HG03103 (cell line): ENCODE measurements around the gene CYP46A1.
A peak's percentile ranks its signal among the peaks of the same experiment; 100 is the strongest.
"Not testable (repeated sequence)": the region's sequence is repeated elsewhere in the genome, so short reads cannot be mapped to it uniquely, and the experiment has no call there.

Experiments used
- ATAC-seq: cut with Tn5 transposase; IDR thresholded peaks from one replicate; pipeline ENCODE4 v1.9.1; 2021; ENCODE audit warnings: low read depth; ENCODE audit not compliant: unreplicated experiment

The CYP46A1 gene

DNA sequence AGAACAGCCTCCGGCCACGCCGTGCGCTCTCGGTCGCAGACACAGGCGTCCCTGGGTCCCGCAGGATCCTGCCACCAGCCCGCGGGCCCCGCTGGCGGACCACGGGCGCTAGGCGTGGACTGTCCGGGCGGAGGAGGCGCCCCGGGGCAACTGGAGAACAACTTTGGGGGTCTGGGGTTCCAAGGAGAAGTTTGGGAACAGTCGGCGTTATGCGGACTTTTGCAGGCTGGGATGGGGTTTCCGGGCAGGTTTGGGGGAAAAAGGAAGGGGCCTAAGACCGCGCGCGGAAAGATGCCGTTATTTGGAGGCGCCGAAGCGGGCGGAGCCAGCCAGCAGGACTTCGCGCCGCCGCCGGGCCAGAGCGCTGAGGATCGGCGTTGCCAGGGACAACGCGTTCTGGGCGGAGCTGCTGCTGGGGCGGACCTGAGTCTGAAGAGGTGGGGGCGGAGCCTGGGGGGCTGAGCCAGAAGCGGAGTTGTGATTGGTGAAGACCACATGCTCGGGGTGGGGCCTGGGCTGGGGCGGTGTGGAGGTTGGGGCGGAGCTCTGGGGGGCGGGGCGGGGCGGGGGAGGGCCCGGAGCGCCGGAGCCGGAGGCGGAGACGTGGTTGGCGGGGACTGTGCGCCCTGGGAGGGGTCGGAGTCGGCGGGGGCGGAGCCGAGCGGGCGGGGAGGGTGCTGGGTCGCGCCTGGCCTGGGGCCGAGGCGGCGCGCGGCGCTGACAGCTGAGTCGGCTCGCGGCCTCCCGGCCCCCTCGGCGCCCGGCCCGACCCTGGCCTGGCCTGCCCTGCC is at the start of gene CYP46A1:
CYP46A1 (plus strand) TSS at position 680 of the 791 bp plus-strand sequence. CDS start 120 bp downstream, outside the sequence.
- peak; percentile 90 for ATAC-seq

DNA sequence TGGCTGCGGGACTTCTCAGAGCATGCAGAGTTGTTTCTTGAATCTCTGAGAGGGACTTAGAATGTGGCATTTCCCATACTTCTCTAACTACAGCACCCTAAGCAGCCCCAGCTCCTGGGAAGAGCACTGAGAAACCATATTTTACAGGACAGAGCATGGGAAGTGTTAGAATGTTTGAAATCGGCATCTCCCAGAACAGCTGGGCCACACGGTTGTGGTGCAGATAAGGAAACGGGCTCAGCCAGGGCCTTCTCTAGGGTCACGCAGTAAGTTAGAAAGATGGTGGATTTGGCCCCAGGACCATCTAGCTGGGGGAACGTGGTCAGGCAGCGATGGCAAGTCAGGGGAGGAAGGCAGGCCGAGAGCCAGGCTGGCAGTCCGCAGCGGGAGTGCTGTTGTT is 49.7 kb upstream of the CYP46A1 start:
- ATAC-seq, result no peak

DNA sequence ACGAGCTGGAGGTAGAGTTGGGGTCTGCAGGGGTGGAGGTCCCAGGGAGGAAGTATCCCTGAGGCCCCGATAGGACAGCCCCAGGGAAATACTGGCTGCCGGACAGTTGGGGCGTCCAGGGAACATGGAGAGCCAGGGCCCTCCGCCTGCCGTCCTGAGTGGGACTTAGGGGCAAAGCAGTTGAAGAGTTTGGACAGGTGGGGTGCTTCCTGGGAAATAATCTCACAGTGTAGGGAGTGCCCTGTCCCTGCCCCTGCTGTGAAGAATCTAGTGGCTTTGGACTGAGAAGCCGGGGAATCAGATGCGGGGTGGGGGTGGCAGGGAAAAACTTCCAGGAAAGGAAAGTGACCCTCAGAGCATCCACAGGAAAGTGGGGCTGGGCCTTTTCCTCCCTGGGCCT is 49.0 kb upstream of the CYP46A1 start:
- ATAC-seq, result no peak

DNA sequence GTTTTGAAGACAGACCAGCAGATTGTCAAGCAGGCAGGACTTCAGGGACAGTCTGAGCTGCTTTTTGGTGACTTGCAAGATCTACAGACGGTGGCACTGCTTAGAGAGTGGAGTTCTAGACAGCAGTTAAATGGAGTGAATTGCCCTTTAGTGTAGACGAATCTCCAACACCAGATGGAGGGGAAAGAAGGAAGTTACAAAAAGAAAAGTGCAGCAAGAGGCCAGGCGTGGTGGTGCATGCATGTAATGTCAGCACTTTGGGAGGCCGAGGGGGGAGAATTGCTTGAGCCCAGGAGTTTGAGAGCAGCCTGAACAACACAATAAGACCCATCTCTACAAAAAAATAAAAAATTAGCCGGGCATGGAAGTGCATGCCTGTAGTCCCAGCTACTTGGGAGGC is 47.6 kb upstream of the CYP46A1 start:
- no peak for ATAC-seq

DNA sequence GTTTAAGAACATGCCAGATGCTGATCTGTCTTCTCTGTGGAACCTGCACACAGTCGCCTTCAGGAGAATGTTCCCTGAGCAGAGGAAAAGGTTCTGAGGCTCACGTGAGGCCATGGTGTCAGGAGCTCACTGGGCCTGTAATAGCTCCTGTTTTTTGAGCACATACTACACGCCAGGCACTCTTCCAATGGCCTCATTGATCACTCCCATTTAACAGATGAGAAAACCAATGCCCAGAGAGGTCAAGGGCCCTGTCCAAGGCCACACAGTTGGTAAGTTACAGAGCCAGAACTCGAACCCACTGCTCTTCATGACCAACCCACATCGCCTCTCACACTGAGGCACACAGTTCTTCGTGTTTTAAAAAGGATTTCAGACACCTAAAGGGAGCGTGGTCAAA is 46.5 kb upstream of the CYP46A1 start:
- no peak for ATAC-seq

DNA sequence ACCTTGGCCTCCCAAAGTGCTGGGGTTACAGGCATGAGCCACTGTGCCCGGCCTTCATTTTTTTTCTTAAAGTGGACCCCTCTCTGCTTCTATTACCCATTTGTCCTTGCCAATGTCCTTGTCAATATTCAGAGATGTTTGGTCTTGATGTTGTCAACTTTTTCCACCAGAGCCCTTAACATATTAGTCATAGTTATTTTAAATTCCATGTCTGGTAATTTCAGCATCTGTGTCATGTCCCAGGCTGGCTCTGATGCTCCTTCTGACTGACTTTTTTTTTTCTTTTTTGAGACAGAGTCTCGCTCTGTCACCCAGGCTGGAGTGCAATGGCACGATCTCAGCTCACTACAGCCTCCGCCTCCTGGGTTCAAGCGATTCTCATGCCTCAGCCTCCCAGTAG is 41.3 kb upstream of the CYP46A1 start:
- ATAC-seq, result not testable (repeated sequence)

DNA sequence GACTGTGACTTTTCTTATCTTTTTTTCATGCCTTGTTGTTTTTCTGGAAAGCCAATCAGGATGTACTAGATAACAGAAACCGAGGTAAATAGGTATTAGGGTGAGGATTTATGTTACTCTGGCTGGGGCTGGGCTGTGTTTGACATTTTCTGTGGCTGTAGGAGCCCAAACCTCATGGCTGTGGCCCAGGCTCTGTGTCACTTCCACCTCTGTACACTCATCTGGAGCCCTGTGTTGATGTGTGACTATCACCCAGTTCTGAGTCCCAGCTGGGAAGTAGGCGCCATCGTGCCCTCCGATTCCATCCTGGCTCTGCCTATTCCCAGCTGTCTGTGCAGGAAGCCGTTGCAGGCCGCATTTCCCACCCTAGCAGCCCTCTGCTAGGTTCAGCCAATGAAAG is 40.8 kb upstream of the CYP46A1 start:
- no peak for ATAC-seq

DNA sequence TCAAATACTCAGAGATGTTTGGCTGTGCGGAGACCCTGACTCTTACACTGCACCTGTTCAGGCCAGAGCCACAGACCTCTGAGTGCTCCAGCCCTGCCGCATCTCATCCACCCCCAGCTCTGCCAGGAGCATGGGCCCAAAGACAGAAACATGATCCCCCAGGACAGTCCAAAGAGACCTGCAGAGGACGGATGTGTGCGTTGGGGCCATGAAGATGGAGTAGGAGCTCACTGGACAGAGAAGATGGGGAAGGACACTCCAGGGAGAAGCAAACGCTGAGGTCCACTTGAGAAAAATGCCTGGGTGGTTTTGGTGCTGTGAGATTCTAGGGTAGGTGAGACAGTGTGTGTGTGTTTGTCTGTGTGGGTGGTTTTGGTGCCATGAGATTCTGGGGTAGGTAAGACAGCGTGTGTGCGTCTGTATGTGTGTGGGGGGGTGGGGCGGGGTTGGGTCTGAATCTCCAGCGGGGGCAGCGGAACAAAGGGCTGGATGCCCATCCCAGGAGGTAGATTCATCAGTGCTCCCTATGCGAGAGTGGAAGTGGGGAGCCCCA is 40.0 kb upstream of the CYP46A1 start:
- no peak for ATAC-seq

DNA sequence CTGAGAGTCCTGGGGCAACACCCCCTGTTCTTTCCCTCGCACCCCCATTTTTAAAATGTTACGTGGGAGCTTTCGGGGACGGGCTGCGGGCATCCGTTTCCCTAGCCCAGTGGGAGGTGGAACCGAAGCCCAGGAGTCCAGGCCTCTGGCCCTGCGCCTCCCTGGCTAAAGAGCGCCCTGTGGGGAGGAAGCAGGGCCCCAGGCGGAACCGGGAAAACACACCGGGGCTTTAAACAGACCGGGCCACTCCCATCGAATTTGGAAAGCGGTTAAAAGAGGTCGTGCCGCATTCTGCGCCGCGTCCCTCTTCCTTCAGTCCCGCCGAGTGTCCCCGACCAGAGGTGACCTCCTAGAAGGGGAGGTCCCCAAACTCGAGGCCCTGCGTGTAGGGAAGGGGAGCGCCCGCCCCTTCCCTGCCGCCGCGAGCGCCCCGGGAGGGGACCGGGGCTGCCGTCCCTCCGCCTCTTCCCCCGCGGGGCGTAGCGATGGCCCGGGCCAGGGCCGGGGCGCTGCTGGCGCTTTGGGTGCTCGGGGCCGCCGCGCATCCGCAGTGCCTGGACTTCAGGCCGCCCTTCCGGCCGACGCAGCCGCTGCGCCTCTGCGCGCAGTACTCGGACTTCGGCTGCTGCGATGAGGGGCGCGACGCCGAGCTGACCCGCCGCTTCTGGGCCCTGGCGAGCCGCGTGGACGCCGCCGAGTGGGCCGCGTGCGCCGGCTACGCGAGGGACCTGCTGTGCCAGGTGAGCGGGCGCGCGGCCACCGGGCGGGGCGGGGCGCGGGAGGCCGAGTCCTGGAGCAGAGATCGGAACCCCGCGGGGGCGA is 39.2 kb upstream of the CYP46A1 start, which contains the start of gene HHIPL1:
HHIPL1 (plus strand) TSS at position 407 of the 822 bp plus-strand sequence; CDS start at position 486, 79 bp downstream.
- no peak for ATAC-seq

DNA sequence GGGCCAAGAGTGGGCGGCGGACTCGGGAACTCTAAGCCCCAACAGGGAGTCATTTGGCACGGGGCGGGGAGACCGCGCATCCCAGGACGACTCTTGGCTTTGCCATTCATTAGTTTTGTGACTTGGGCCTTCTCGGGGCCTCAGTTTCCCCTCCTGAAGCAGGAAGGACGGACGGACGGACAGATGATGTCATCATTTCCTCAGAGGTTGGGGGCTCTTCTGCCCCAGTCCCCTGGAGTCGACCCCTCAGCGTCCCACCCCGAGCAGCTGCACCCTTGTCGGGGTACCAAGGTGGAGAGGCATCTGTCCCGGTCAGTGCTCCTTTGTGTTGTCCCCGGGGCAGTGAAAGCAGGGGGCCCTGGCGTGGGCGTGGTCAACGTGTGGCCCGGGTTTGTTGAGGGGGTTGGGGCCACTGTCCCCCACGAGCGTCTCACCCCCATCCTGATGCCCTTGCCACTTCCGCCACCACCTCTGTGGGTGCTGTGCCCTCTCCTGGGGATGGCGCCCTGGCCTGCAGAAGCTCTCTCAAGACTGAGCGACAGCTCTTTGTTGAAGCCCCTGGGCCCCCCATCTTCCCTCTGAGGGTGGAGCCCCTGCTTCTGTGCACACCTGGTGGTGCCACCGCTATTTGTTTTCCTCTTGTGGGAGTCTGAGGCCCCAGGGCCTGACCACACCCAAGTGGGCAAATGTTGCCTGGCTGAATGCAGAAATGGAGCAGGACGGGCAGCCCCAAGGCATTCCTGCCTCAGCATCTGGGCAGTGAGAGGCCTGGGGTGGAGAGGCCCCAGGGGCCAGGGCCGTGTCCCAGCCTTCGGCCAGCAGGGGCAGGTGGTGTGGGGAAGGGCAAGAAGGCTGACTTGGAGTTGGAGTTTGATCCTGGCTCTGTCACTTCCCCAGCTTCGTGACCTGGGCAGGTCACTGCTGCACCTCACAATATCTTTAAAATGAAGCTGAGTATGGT is 38.3 kb upstream of the CYP46A1 start:
- no peak for ATAC-seq

DNA sequence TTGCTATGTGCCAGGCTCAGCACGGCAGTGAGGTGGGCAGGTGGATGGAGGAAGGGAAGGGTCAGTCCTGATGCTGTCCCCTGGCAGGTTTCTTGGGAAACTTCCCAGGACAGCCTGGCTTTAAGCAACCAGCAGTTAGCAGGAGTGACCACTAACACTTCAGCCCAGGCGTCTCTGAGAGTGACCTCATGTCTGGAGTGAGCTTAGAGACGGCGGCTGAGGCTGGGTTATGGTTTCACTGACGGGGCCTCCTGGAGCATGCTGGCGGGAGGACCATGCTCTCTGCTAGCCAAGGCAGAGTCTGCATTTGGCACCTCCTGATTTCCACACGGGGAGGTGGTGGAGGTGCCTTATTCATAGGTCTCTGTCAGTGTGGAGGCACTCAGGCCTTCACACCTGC is 36.7 kb upstream of the CYP46A1 start:
- no peak for ATAC-seq

DNA sequence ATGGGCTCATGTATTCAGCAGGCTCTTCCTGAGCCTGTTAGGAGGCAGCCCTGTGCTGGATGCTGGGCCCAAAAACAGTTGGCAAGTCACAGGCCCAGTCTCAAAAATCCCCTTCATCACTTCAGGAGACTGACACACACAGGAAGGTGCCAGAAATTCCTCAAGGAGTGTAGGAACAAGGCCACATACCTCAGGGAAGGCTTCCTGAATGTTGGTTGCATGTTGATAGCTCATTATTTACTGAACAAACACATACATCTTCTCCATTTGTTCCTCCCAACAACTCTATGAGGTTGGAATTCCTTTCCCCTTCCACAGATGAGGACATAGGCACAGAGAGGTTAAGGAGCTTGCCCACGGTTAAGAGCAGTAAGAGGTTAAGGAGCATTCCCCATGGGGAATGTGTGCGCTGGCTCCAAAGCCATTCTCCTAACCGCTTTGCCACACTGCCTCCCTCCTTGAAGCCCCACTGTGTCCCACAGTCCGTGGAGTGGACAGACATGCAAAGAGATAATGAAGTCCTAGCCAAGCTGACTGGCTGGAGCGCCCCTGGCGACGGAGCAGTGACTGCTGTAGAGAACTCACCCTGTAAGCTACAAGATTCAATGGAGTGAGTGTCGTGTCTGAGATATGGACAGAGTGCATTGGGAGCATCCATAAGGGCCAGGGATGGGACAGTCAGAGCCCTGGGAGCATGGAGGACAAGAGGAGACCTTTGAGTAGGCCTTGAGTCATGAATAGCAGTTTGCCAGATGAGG is 35.9 kb upstream of the CYP46A1 start:
- no peak for ATAC-seq

DNA sequence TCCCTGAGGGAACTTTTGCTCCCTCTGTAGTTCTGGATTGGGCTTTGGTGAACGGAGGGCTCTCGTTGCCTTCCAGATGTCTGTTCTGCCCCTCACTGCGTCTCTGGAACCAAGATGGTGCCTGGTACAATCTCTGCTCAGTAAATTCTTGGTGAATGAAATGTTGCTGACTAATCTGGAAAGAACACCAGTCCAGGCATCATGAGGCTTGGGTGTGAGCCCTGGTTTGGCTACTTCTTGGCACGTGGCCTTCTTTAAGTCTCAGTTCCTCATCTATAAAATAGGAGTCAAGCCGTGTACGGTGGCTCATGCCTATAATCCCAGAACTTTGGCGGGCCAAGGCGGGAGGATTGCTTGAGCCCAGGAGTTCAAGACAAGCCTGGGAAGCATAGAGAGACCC is 34.9 kb upstream of the CYP46A1 start:
- no peak for ATAC-seq

DNA sequence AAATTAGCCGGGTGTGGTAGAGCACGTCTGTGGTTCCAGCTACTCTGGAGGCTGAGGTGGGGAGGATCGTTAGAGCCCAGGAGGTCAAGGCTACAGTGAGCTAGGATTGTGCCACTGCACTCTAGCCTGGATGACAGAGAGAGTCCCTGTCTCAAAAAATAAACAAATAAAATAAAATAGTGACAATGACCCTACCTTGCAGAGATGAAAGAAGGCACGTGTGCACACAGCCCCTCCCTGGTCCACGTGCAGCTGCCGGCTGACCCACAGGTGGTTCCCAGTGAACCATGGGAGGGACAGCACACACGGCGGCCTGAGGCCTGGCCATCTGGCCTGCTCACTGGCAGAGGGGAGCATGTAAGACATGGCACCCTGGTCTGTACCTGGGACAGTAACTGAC is 34.5 kb upstream of the CYP46A1 start:
- ATAC-seq, result no peak

DNA sequence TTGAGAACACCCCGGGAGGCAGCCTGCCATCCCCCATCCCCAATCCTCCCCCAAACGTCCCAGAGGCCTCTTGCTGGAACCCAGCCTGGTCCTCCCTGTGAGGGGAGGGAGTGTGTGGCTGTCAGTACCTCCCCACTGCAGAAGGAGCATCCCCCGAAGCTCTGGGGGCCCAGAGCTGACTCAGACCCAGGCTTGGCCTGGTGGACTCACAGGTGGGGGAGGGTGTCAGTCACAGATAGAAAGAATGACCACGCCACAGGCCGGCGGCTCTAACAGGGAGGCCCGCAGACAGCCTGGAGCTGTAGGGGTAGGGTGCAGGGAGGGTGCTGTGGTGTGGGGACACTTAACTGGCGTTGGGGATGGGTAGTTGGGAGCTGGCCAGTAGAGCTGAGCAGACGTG is 33.9 kb upstream of the CYP46A1 start:
- ATAC-seq, result no peak

DNA sequence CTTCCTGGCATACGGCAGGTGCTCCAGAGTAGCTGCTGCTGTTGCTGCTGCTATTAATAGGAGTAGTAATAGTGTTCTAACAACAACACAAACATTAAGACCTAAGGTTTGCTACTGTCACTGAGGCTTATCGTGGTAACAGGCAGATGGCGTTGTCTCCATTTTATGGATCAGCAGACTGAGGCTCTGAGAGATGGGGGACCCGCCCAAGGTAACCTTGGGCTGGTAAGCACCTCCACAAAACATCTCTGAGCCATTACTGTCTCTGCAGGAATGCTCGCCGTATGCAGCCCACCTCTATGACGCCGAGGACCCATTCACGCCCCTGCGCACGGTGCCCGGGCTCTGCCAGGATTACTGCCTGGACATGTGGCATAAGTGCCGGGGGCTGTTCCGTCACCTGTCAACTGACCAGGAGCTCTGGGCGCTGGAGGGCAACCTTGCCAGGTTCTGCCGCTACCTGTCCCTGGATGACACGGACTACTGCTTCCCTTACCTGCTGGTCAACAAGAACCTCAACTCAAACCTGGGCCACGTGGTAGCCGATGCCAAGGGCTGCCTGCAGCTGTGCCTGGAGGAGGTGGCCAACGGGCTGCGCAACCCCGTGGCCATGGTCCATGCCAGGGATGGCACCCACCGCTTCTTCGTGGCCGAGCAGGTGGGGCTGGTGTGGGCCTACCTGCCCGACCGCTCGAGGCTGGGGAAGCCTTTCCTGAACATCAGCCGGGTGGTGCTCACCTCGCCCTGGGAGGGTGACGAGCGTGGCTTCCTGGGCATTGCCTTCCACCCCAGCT is 31.9 kb upstream of the CYP46A1 start:
- no peak for ATAC-seq

DNA sequence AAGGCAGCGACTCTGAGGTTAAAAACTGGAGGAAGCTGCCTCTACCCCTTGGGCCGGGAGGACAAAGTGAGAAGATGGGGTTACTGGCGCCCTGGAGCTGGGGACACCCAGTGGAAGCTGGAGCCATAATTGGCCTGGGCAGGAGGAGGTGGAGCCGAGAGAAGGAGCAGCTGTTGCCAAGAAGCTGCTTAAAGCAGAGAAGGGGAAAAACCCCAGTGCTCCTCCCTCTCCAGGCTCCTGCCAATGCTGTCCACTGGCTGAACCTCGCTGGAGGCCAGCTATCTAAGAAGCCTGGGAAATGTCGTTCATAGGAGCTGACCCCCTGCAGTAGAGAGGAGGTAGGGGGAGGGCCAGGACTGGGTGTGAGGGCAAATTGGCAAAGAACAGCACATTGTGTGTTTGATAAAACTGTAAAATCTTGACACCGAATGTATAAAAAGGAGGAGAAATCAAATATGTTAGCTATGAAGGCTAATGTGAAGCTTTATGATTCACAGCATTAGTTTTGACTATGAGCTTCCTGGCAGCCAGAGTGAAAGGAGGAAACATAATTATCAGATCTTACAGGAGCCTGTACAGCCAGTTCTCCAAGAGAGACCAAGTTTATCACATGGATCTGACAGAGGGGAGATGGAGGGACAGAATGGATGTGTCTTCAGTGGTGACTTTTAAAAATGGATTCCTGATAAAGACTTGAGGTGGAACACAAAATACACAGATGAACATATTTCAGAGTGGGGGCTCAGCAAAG is 29.7 kb upstream of the CYP46A1 start:
- no peak for ATAC-seq

DNA sequence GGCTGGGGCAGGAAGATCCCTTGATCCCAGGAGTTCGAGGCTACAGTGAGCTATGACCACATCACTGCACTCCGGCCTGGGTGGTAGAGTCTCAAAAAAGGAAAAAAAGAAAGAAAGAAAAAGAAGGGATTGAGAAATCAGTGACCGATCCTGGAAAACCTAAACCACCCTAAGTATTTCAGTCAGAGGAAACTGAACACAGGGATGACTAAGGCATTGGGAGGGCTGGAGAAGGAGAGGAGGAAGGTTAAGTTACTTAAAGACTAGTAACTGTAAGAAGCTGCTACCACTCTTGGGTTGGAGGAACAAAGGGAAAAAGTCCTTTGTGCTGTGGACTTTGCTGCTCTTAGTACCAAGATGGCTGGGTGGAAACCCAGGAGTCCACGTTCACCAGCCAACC is 28.6 kb upstream of the CYP46A1 start:
- ATAC-seq, result no peak
